ENCODE data around the gene ZNF521. TPM values are rescaled to one million over a fixed set of nuclear protein-coding genes. Genes with fewer than 3 reads are reported as not detected.
A peak's percentile ranks its signal among the peaks of the same experiment; 100 is the strongest.

The ZNF521 gene
- total and polyA plus RNA-seq, 8 donors = 0.80 to 290 (median 11.1) TPM

GRCh38 chr18:25140962-25141308 lies 211.0 kb downstream of the ZNF521 start:
- WGBS, 5 donors = 66 to 82% (median 76%) methylated on average over 4 of the region's 4 CpGs

GRCh38 chr18:25140124-25140961 lies 211.6 kb downstream of the ZNF521 start:
- H3K4me1 ChIP-seq = peaks cover 0 to 9% (median under 1%) of the 10 kb centered on the region in 4 donors
- 51 to 70% (median 62%) methylated on average over 8 of the region's 8 CpGs for WGBS, 5 donors
- no peaks in the 10 kb centered on the region for H3K36me3 ChIP-seq
- no peak overlapping the region for H3K4me3 ChIP-seq
- no peaks in the 10 kb centered on the region for H3K27me3 ChIP-seq
- H3K27ac ChIP-seq = no peak overlapping the region
- intact Hi-C loops (cut with DNase I; ENCODE audit: low total_unique reads) = no loop called here
- TF ChIP-seq POLR2A (IDR thresholded peaks at IDR 0.05) = no peak
- TF ChIP-seq EP300 (IDR thresholded peaks at IDR 0.05) = no peak
- TF ChIP-seq POLR2AphosphoS5 (IDR thresholded peaks at IDR 0.05) = no peak
- TF ChIP-seq, protein P1, sequence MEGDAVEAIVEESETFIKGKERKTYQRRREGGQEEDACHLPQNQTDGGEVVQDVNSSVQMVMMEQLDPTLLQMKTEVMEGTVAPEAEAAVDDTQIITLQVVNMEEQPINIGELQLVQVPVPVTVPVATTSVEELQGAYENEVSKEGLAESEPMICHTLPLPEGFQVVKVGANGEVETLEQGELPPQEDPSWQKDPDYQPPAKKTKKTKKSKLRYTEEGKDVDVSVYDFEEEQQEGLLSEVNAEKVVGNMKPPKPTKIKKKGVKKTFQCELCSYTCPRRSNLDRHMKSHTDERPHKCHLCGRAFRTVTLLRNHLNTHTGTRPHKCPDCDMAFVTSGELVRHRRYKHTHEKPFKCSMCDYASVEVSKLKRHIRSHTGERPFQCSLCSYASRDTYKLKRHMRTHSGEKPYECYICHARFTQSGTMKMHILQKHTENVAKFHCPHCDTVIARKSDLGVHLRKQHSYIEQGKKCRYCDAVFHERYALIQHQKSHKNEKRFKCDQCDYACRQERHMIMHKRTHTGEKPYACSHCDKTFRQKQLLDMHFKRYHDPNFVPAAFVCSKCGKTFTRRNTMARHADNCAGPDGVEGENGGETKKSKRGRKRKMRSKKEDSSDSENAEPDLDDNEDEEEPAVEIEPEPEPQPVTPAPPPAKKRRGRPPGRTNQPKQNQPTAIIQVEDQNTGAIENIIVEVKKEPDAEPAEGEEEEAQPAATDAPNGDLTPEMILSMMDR (IDR thresholded peaks at IDR 0.05) = no peak
- peak in 1 of 2 donors; percentile 80 for DNase-seq
- H3K9me3 ChIP-seq = no peaks in the 10 kb centered on the region

More at GRCh38 chr18:25140962-25141308, 211.0 kb downstream of the ZNF521 start:
- no peaks in the 10 kb centered on the region for H3K9me3 ChIP-seq
- H3K27ac ChIP-seq = no peak overlapping the region
- peaks cover 0 to 9% (median 0%) of the 10 kb centered on the region in 4 donors for H3K4me1 ChIP-seq
- H3K27me3 ChIP-seq = no peaks in the 10 kb centered on the region
- H3K4me3 ChIP-seq = no peak overlapping the region
- TF ChIP-seq POLR2AphosphoS5 (IDR thresholded peaks at IDR 0.05) = no peak
- TF ChIP-seq POLR2A (IDR thresholded peaks at IDR 0.05) = no peak
- TF ChIP-seq, protein P1 (IDR thresholded peaks at IDR 0.05) = no peak
- no peak for TF ChIP-seq EP300 (IDR thresholded peaks at IDR 0.05)
- DNase-seq = no peak
- H3K36me3 ChIP-seq = no peaks in the 10 kb centered on the region
- intact Hi-C loops (cut with DNase I; ENCODE audit: low total_unique reads) = no loop called here

- no peaks in the 10 kb centered on the region for H3K27me3 ChIP-seq
- WGBS, 5 donors = 69 to 87% (median 84%) methylated on average over 4 of the region's 4 CpGs
- no peak overlapping the region for H3K27ac ChIP-seq
- no peak overlapping the region for H3K4me3 ChIP-seq
- TF ChIP-seq, protein P1 (IDR thresholded peaks at IDR 0.05) = no peak
- no peak for TF ChIP-seq POLR2AphosphoS5 (IDR thresholded peaks at IDR 0.05)
- intact Hi-C loops (cut with DNase I; ENCODE audit: low total_unique reads) = no loop called here
- no peak for DNase-seq
- H3K9me3 ChIP-seq = no peaks in the 10 kb centered on the region
- no peaks in the 10 kb centered on the region for H3K36me3 ChIP-seq
- peaks cover 0 to 15% (median 4%) of the 10 kb centered on the region in 4 donors for H3K4me1 ChIP-seq
These were observed 214.8 kb downstream of the ZNF521 start for GRCh38 chr18:25137197-25137472.

GRCh38 chr18:25136416-25137196 lies 215.4 kb downstream of the ZNF521 start:
- Histone ChIP-seq H3K9me3 (no peaks in the 10 kb centered on the region), H3K4me1 (peaks cover 0 to 15% (median 2%) of the 10 kb centered on the region in 4 donors), H3K36me3 (no peaks in the 10 kb centered on the region), H3K27me3 (no peaks in the 10 kb centered on the region), H3K27ac (no peak overlapping the region), H3K4me3 (no peak overlapping the region)
- TF ChIP-seq EP300 (IDR thresholded peaks at IDR 0.05) = no peak
- TF ChIP-seq POLR2A (IDR thresholded peaks at IDR 0.05) = no peak
- TF ChIP-seq, protein P1 (IDR thresholded peaks at IDR 0.05) = no peak
- no peak for TF ChIP-seq POLR2AphosphoS5 (IDR thresholded peaks at IDR 0.05)
- WGBS, 5 donors = 70 to 80% (median 78%) methylated on average over 9 of the region's 9 CpGs
- DNase-seq = no peak
- intact Hi-C loops (cut with DNase I; ENCODE audit: low total_unique reads) = no loop called here
